Stimulated activated CD8-positive, alpha-beta memory T cell treated with anti-CD3 and anti-CD28 coated beads, Interleukin-12 subunit alpha, Interleukin-12 subunit beta, amount 100 ng/mL, for 1 hour (primary cell): Measurements from ENCODE around the gene LHPP.

Source experiments
- DNase-seq: peaks from one replicate; pipeline ENCODE4 v3.0.0-alpha.2; 2020; ENCODE audit warnings: low read depth

Gene LHPP

GRCh38 chr10:124658591-124659242, 197.1 kb downstream of the LHPP start:
- no peak for DNase-seq

DNA sequence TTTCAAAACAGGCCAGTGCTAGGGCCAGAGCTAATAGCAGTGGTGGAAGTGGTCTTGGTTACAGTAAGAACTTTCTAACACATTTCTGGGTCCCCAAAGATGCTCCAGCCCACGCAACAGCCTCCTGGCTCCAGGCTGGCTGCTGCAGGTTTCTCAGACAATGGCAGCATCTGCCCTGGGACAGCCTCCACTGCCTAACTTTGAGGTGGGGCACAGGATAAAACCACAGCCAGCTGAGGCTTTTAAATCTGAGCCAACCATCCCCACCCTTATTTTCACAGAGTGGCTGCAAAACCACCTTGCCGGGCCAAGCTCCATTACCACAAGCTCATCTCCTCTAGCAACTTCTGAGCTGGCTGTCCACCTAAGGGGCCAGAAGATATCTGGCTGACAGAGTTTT, 197.8 kb downstream of the LHPP start:
- no peak for DNase-seq

- no peak for DNase-seq
Measured at GRCh38 chr10:124660404-124661125, 198.9 kb downstream of the LHPP start.

DNA sequence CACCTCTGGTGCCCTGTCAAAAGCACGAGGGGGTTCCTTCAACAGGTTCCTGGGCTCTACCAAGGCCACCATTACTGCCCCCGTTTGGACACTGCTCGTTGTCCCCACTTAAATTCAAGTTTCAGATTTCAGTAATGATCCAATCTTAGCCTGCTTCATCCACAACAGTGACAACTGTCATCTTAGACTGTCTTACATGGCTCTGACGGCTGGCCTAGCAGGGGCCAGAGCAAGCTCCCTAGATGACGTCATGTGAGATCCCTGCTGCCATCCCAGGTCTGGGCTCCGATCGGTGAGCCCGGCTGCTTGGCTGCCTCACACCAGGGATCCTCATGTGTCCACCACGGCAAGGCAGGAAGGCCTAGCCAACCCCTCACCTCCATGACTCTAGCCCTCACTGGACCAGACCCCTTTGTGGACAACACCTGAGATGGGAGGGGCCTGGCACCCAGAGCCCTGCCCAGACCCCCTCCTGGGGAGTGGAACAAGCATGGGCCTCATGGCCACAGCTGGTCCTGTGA, 200.1 kb downstream of the LHPP start:
- DNase-seq: no peak

- no peak for DNase-seq
Measured at GRCh38 chr10:124663228-124663627, 201.6 kb downstream of the LHPP start.
